M059J (cell line): ENCODE measurements around the gene CRTAP. TPM values are rescaled to one million over a fixed set of nuclear protein-coding genes. Genes with fewer than 3 reads are reported as not detected.
"Not testable (repeated sequence)": the region's sequence is repeated elsewhere in the genome, so short reads cannot be mapped to it uniquely, and the experiment has no call there.

Source experiments
- DNase-seq: peaks from one replicate; pipeline ENCODE4 v3.0.0-alpha.2; 2012; ENCODE audit warnings: low read depth
- total RNA-seq: library from RNA; depleted of rRNA; stranded (reverse); fragments of >200 nt; shearing (Covaris generic); gene quantifications from 2 replicates; pipeline ENCODE4 v1.2.3, GENCODE V29; 2014; rRNA removed

CRTAP gene
- total RNA-seq: 280 and 301 TPM in 2 replicates

DNA sequence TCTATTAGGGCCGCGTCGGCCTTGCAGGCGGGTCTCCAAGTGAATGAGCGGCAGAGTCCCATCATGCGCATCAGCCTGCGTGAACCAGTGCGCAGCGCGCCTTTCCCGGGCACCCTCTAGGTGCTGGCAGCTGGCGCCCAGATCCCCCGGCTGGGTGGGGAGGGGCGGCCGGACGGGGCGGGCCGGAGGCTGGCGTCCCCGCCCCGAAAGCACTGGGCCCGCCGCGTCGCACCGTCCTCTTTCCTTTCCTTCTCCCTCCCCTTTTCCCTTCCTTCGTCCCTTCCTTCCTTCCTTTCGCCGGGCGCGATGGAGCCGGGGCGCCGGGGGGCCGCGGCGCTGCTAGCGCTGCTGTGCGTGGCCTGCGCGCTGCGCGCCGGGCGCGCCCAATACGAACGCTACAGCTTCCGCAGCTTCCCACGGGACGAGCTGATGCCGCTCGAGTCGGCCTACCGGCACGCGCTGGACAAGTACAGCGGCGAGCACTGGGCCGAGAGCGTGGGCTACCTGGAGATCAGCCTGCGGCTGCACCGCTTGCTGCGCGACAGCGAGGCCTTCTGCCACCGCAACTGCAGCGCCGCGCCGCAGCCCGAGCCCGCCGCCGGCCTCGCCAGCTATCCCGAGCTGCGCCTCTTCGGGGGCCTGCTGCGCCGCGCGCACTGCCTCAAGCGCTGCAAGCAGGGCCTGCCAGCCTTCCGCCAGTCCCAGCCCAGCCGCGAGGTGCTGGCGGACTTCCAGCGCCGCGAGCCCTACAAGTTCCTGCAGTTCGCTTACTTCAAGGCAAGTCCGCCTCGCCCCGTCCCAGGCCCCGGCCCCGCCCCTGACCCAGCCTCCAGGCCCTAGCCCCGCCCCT lies at the start of gene CRTAP:
TSS of gene CRTAP (plus strand) at position 243 of the 850 bp plus-strand sequence. CDS start at position 307, 64 bp downstream.
- DNase-seq: peak; percentile 91

DNA sequence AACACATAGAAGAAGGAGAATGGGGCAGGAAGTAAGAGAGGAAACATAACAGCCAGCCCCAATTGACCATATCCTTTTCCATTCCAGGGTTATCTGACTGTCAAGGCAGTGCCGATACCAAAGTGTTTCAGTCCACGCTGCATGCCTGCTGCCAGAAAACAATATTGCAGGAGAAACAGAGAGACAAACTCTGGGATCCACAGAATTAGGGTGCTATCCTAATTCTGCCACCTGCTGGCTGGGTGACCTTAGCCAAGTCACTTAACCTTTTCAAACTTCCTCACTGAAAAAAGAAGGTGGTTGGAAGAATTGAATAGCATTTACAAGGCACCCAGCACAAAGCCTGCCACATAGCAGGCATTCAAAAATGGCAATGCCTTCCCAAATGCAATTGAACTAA lies 48.9 kb upstream of the CRTAP start:
- DNase-seq: no peak

DNA sequence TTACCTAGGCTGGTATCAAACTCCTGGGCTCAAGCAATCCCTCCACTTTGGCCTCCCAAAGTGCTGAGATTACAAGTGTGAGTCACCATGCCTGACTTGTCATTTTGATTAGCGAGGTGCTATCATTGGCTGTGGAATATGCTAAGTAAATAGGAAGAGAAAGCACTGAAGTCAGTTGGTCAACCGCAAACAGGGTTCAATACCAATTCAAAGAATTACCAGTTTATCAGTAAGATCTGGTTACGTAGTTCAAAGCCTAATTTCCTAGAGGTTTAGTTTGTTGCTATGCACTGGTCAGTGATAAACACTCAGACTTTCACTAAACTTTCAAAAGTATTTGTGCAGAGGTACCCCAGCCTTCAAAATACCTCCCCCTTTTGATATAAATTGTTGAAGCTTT lies 46.3 kb upstream of the CRTAP start:
- DNase-seq: peak; percentile 45

DNA sequence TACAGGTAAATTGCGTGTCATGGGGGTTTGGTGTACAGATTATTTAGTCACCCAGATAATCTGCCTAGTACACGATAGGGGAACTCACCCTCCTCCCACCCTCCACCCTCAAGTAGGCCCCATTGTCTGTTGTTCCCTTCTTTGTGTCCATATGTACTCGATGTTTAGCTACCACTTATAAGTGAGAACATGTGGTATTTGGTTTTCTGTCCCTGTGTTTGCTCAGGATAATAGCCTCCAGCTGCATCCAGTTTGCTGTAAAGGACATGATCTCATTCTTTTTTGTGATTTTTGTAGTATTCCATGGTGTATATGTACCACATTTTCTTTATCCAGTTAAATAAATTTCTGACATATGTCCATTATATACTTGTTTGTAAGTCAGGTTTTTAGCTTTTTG lies 44.0 kb upstream of the CRTAP start:
- DNase-seq: not testable (repeated sequence)

DNA sequence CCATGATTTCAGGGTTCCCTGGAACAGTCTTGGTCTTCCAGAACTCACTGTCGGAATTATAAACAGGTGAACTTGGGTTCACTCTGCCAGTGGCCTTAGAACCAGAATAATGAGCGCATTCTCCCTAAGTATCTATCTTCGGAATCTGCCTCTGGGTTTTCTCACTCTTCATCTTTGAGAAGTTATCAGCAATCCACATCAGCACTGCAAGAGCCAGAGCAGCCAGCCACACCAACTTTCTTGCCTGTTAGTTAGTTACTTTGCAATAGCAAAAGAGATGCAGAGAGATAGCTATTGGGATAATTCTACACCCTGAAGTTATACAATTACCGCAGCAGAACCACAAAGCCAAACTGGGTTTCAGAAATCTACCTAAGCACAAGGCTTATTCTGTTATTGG lies 42.6 kb upstream of the CRTAP start:
- no peak for DNase-seq

DNA sequence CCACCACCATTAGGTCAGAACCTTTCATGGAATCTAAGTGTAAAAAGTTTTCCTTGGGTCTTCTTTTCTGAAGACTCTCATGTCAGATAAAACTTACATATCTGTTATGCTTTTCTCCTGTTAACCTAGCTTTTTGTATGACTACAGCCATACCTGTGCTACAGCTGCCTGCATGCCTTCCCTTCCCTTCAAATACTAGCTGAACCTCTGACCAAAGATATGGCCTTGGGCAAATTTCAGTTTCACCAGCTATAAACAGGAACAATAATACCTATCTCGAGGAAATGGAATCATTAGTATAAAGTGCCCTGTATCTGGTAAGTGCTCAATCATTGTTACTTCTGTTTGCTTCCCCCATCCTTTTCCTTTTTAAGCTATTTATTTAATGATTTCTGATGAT lies 41.9 kb upstream of the CRTAP start:
- DNase-seq: no peak

DNA sequence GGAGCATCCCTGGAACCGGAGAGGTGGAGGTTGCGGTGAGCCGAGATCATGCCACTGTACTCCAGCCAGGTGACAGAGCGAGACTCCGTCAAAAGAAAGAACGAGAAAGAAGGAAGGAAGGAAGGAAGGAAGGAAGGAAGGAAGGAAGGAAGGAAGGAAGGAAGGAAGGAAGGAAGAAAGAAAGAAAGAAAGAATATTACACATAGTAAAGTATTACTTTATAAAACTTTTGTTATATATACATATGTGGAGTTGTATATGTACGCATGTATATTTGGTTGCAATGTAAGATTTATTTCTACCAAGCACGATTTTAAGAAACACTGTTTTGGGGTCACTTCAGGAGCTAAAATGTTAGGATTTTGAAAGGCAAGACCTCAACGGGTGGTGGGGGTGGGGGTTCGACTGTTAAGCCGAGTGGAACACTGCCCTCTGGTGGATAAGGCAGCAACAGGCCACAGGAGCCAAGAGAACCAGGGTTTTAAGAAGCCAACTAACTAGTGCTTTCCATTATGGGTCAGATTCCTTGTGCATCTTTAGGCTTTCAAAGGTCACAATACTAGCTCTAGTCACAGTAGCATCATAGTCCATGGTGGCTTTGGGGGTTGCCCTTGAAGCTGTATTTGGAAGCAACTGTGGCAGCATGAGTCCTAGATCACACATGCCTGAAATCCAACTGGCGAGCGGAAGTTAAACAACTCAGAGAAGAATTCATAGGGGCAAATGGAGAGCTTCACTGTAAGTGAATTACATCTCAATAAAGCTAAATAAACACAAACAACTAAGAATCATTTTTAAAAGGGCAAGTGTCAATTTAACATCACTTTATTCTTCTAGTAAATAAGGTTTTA lies 39.4 kb upstream of the CRTAP start:
- peak; percentile 50 for DNase-seq

DNA sequence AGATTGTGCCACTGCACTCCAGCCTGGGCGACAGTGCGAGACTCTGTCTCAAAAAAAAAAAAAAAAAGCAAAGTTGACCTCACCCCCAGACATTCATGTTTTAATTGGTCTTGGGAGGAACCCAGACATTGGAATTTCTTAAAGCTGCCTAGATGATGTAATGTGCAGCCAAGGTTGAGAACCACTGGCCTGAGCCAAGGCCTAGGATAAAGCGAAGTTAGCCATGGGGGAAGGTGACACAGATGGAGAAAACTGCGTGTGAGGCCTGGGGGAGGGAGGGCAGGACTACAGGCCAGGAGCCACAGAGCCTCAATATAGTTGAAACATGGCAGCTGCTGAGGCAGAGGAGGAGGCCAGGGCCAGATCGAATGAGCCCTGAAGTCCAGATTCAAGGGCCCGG lies 37.8 kb upstream of the CRTAP start:
- no peak for DNase-seq

DNA sequence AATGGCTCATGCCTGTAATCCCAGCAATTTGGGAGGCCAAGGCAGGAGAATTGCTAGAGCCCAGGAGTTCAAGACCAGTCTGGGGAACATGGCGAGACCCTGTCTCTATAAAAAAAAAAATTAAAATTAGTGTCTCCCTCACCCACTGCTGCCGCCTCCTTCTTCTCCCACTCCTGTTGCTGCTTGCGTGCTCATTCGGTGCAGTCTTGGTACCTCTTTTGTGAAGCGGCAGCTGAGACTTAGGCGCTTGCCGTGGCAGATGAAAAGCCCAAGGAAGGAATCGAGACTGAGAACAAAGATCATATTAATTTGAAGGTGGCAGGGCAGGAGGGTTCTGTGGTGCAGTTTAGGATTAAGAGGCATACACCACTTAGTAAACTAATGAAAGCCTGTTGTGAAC lies 36.9 kb upstream of the CRTAP start:
- DNase-seq: no peak

DNA sequence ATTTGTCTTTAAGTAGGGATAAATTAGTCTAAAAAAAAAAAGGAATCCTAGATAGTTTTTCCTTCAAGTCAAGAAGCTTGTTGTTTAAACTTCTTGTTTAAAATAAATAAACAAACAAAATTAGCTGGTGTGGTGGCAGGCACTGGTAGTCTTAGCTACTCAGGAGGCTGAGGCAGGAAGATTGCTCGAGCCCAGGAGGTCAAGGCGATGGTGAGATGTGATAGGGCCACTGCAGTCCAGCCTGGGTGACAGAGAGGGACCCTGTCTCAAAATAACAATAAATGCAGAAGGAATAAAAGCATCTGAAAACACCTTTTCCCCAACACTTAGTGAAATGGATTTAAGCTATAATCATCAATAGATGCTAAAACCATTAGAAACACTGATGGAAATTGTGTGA lies 35.8 kb upstream of the CRTAP start:
- no peak for DNase-seq

DNA sequence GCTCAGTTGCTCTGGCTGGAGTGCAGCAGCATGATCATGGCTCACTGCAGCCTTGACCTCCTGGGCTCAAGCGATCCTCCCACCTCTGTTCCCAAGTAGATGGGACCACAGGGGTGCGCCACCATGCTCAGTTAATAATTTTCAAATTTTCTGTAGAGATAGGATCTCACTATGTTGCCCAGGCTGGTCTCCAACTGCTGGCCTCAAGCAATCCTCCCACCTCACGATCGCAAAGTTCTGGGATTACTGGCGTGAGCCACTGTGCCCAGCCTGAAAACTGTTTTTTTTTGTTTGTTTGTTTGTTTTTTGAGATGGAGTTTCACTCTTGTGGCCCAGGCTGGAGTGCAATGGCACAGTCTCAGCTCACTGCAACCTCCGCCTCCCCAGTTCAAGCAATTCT lies 34.0 kb upstream of the CRTAP start:
- not testable (repeated sequence) for DNase-seq

DNA sequence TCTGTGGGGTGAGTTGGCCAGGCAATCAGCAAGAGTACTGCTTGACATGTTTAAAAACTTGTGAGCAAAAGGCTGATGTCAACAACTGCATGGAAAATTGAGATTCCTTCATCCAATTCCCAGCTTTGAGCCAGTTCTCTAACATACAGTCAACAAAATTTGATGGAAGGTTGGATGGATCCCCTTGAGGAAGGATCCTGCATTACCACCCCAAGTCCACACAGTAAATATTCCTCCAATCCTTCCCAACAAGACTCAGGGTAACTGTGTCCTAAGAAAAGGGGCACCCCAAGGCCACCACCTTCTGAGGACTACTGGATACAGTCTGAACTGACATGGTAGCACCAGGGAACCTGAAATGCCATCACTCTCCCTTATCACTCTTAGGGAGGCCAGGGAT lies 32.0 kb upstream of the CRTAP start:
- no peak for DNase-seq

DNA sequence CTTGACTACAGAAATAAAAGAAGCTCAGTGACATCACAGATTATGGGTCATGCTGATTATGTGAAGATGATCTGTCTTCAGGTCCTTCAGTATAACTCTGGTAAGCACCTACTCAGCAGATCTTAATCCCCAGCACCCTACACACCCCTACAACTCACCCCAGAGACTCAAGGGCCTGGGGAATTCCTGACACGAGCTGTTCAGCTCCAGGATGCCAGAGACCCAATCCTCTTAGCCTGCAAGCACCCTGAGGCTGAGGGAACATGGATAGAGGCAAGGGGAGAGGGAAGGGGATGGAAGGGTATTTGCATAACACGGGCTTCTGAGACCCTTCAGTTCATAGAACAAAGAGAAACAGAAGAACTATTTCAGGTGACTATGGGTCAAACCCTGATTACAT lies 29.9 kb upstream of the CRTAP start:
- DNase-seq: no peak

DNA sequence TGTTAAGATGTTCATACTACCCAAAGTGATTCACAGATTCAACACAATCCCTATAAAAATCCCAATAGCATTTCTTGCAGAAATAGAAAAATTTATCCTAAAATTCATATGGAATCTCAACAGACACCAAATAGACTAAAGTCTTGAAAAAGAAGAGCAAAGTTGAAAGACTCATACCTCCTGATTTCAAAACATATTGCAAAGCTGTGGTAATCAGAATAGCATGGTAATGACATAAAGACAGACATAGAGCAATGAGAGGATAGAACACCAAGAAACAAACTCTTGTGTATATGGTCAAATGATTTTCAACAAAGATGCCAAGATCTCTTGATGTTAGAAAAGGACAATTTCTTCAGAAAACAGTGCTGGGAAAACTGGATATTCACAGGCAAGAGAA lies 25.1 kb upstream of the CRTAP start:
- no peak for DNase-seq

DNA sequence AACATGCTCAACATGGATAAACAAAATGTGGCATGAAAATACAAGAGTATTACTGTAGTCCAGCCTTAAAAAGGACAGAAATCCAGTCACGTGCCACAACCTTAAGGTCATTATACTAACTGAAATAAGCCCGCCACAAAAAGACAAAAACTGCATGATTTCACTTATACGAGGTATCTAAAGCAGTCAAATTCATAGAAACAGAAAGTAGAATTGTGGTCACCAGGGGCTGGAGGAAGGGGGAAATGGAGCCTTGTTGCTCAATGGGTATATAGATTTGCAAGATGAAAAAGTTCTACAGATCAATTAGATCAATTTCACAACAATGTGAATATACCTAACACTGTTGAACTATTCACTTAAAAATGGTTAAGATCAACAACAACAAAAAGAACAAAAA lies 24.3 kb upstream of the CRTAP start:
- no peak for DNase-seq

DNA sequence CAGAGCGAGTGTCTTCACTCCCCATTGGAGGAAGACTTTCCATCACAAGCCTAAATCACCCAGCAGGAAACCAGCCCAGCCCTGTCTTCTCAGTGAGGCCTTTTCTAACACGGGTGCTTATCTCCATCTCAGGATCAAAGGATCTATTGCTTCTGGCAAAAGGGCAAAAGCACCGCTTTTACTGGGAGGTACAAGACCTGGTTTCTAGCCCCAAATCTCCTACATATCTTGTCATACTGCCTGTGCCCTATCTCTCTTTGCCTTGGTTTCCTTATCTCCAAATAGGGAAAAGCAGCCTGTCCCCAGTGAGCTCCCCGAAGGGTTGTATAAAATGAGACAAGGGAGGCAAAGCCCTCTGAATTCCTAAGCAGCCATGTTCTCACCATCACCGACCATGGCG lies 22.1 kb upstream of the CRTAP start:
- DNase-seq: no peak

DNA sequence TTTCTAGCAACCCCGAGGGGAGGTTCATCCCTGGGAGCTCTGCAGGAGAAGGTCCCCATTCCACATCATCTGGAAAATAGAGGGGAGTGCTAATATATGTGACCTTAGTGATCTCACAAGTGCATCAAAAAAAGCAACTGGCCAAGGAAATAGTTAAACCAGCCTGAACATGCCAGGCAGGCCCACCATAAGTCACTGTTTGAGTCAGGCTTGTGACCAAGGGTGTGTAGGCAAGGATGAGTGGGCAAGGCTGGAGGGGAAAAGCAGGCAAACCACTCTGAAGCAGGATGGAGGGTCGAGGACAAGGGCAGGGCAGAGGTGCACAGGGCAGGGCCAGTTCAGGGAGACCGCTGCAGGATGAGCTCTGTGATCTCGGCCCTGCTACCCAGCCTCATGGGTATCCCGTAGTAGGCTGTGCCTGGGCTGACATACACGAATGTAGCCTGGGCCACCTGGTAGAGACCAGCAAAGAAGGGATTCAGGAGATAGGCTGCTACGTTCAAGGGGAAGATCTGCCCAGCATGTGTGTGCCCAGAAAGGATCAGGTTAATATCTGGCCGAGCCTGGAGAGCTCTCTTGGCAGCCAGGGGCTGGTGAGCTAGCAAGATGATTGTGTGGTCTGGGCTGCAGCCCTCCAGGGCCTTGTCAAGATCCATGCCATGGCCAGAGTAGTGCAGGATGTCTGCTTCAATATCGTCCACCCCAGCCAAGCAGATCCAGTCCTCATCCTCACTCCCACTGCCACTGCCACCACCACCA lies 21.1 kb upstream of the CRTAP start:
- no peak for DNase-seq

DNA sequence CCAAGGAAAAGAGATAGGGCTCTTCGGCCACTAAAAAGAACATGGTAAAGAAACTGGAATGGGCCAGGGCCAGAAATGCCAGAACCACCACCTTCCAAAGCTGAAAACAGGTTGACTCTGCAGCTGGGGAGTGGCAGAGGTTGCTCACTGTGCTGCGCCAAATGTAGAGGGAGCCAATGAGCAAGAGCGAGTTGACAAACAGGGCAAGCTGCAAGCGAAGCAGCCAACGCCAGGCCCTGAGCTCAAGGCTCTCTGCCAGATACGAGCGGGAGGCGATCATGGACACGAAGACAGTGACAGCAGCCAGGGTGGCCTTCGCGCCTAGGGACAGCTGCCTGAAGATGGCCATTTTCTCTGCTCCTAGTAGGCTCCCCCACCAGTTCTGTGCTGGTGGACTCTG lies 20.0 kb upstream of the CRTAP start:
- DNase-seq: no peak

DNA sequence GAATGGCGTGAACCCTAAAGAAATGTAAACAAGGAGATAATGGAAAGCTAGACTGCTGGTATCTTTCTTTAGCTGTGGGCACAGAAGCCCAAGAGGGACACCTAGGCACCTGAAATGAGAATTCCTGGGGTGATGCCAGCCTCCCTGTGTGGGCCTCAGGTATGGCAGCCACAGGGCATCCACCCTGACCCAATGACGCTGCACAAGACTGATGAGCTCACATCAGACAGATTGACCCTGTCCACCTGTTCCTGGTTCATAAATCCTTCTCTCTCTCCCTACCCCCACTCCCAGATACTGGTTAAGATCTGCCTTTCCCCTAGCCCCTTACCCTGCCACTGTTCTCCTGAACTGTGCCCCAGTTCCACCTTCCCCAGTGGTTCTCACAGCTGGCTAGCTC lies 18.4 kb upstream of the CRTAP start:
- no peak for DNase-seq

DNA sequence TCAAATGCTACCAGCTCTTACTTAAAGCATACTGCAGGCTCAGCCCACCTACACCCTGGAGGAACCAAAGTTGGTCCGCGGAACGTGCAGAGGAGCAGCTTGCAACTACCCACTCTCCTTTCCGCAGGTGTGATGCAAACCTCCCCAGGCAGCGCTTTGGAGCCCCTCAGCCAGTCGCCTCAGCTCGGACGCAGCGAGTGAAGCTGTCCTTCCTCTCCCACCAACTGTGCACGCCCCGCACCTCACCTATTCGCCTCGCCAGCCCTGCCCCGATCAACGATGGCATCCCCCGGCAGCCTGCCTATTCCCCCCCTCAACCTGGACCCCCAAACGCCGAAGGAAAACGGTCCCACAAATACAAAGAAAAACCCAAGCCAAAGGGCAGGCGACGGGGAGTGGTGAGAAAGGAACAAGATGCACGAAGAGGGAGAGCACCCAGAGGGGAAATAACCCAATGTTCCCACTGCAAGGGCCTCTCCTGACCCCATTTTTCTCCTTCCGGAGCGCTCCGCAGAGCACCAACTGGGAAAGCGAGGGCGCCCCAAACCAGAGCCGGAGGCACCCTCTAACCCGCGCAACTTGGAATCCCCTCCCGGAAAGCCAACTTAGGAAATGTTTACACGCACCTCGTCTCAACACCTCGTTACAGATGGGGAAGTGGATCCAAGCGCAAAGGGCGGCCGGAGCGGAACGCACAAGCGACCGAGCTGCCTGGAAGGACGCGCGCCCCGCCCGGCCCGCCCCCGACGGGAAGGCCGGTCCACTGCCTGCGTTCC lies 17.5 kb upstream of the CRTAP start:
- DNase-seq: peak; percentile 37

DNA sequence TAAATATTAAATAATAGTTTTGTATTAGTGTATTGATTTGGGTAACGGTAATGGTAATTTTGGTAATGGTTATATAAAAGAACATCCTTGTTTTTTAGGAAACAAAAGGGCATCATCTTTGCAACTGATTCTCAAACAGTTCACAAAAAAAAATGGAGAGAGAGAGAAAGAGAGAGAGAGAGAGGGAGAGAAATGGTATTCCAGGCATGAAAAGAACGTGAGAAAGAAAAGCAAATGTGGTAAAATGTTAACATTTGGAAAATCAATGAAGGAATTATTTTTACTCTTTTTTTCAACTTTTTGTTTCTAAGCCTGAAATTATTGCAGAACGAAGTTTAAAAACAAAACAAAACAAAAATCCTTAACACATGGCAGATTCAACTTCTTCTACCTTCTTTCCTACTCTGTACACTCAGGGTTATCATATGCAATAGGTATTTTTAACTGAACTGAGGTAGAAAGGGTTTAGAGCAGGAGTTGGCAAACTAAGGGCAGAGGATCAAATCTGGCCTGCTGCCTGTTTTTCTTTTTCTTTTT lies 14.6 kb upstream of the CRTAP start:
- no peak for DNase-seq
